Lower leg skin (tissue), 4 donors: ENCODE measurements around the gene NDRG2. TPM values are rescaled to one million over a fixed set of nuclear protein-coding genes. Genes with fewer than 3 reads are reported as not detected.

Experiments used
- DNase-seq, 2 donors: peaks; one replicate each; pipeline ENCODE4 v3.0.0-alpha.2; 2019; ENCODE audit warnings: low spot score in 2 of 2
- H3K4me3 ChIP-seq: fragments of 200-600 bp; sonication (generic); 2 replicates; pipeline ENCODE4 v1.5.1; 2017; ENCODE audit warnings: mild to moderate bottlenecking, low read depth; ENCODE audit not compliant: poor library complexity, severe bottlenecking
- POLR2A ChIP-seq, 2 donors: fragments of 450-650 bp; IDR thresholded peaks; one replicate each; pipeline ENCODE4 v1.6.1; 2016 to 2017; ENCODE audit warnings: antibody characterized with exemption in 2 of 2, mild to moderate bottlenecking in 1 of 2, moderate library complexity in 1 of 2
- WGBS, 2 donors: methylation state at CpG; one replicate each; pipeline ENCODE4 v1.1.5; 2018; 5-methylcytosine and 5-hydroxymethylcytosine counted together
- intact Hi-C: fragments of 100-400 bp; cut with DNase I; formaldehyde crosslinking; loops from one replicate; pipeline ENCODE4 v1.15.0; 2023; ENCODE audit warnings: low total_unique reads
- total RNA-seq, 4 donors: library from RNA; depleted of rRNA; stranded (reverse); fragments of >200 nt; gene quantifications; one replicate each; pipeline ENCODE4 v1.1.0, GENCODE V29; 2016
- TF ChIP-seq, protein P1 (sequence below), 3 donors: fragments of 450-650 bp; IDR thresholded peaks; one replicate each; pipeline ENCODE4 v1.5.1; 2016; ENCODE audit warnings: antibody characterized with exemption in 3 of 3, mild to moderate bottlenecking in 3 of 3, moderate library complexity in 2 of 3

NDRG2 gene
- 100 to 1,000 TPM; 186 to 475 (median 282) TPM for total RNA-seq

DNA sequence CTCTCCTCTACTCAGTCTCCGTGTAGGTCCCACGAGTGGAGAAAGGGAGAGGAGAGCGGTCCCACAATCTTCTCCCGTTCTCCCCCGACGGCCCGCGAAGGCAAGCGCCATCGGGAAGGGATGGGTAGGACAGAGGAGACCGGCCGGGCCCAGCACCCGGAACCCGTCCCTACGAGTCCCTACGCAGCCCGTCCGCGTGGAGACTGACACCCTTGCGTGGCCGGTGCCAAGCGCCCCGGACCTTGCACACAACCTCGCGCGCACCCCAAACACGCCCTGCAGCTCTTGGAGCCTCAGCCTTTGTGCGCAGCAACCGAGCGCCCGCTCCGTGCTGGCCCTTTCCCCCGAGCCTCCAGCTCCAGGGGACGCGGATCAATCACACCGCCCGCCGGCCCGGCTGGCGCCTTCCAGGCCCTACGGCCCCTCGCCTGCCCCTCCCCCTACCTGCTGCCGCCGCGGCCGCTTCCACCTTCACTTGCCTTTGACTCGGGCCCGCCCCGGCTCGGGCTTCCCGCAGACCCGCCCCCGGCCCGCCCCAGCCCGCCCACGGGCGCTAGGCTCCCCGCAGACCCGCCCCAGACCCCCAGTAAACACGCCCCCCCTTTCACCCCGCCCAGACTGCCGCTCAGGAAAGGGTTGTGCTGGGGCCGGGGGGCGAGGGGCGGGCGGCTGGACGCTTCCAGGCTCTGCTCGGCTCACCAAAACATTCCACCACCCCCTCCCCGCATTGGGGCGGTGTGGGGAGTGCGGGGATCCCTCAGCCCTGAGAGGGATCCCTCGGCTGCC lies at the start of gene NDRG2:
Gene NDRG2 (minus strand): TSS at position 477 of the 786 bp plus-strand sequence. CDS start 1,746 bp downstream, outside the sequence.
- H3K4me3 ChIP-seq: peak within 1 kb of the TSS; percentile 41
- 0% methylated on average over 45 to 53 of the region's 72 CpGs for WGBS, 2 donors
- DNase-seq: peak; percentile 79 to 96
- TF ChIP-seq, protein P1, sequence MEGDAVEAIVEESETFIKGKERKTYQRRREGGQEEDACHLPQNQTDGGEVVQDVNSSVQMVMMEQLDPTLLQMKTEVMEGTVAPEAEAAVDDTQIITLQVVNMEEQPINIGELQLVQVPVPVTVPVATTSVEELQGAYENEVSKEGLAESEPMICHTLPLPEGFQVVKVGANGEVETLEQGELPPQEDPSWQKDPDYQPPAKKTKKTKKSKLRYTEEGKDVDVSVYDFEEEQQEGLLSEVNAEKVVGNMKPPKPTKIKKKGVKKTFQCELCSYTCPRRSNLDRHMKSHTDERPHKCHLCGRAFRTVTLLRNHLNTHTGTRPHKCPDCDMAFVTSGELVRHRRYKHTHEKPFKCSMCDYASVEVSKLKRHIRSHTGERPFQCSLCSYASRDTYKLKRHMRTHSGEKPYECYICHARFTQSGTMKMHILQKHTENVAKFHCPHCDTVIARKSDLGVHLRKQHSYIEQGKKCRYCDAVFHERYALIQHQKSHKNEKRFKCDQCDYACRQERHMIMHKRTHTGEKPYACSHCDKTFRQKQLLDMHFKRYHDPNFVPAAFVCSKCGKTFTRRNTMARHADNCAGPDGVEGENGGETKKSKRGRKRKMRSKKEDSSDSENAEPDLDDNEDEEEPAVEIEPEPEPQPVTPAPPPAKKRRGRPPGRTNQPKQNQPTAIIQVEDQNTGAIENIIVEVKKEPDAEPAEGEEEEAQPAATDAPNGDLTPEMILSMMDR (IDR thresholded peaks at IDR 0.05): no peak
- TF ChIP-seq POLR2A (IDR thresholded peaks at IDR 0.05): no peak
- intact Hi-C loops: no loop called here

DNA sequence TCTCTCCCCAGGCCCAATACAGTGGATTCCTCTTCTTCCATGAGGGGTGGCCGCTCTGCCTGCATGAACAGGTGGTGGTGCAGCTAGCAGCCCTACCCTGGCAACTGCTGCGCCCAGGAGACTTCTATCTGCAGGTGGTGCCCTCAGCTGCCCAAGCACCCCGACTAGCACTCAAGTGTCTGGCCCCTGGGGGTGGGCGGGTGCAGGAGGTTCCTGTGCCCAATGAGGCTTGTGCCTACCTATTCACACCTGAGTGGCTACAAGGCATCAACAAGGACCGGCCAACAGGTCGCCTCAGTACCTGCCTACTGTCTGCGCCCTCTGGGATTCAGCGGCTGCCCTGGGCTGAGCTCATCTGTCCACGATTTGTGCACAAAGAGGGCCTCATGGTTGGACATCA lies 49.1 kb upstream of the NDRG2 start:
- intact Hi-C loops: no loop called here
- peak in 1 of 2 donors; percentile 77 for DNase-seq
- no peak for TF ChIP-seq POLR2A (IDR thresholded peaks at IDR 0.05)
- TF ChIP-seq, protein P1 (IDR thresholded peaks at IDR 0.05): no peak
- H3K4me3 ChIP-seq: no peak overlapping the region
- 87 to 93% methylated on average over 8 to 9 of the region's 9 CpGs for WGBS, 2 donors

DNA sequence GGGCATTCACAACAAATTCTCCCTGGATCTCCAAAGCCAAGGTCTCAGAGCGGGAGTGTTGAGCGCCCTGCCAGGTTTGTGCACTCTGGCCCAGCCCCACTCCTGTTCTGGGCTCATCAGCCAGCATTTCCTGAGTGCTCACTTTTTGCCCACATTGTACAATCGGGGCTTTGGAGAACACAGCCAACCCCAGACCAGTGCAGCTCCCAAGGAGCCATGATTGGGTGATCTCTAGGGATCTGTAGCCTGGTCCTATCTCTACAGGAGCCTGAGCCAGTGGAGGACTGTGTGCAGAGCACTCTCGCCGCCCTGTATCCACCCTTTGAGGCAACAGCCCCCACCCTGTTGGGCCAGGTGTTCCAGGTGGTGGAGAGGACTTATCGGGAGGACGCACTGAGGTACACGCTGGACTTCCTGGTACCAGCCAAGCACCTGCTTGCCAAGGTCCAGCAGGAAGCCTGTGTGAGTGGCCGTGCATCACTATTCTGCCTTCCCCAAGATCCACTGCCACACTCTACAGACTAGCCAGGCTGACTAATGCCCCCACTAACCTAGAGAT lies 48.0 kb upstream of the NDRG2 start:
- TF ChIP-seq, protein P1 (IDR thresholded peaks at IDR 0.05): no peak
- WGBS, 2 donors: 86 to 90% methylated on average over 9 of the region's 9 CpGs
- DNase-seq: peak in 1 of 2 donors; percentile 83
- H3K4me3 ChIP-seq: no peak overlapping the region
- intact Hi-C loops: no loop called here

DNA sequence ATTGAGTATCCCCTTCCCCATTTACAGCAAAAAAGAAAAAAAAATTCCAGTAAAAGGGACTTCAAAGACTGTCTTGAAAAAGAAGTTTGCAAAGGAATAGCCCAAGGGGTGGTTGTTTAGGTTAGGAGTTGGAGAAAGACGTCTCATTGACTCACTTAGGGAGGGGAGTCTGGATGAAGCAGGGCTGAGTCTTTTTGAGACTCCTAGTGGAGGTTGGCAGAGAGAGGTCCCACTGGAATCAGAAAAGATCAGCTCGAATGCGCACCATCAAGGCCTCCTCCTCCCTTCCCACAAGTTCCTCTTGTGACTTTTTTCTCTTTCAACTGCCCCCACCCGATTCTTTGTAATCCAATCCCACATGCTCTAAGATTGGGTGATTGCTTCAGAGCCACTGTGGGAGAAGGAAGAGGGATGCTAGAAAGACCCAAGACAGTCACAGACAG lies 47.2 kb upstream of the NDRG2 start:
- TF ChIP-seq, protein P1 (IDR thresholded peaks at IDR 0.05): no peak
- no peak for TF ChIP-seq POLR2A (IDR thresholded peaks at IDR 0.05)
- no peak overlapping the region for H3K4me3 ChIP-seq
- intact Hi-C loops: no loop called here
- peak; percentile 54 to 79 for DNase-seq
- WGBS, 2 donors: 26 to 34% methylated on average over 4 of the region's 4 CpGs

DNA sequence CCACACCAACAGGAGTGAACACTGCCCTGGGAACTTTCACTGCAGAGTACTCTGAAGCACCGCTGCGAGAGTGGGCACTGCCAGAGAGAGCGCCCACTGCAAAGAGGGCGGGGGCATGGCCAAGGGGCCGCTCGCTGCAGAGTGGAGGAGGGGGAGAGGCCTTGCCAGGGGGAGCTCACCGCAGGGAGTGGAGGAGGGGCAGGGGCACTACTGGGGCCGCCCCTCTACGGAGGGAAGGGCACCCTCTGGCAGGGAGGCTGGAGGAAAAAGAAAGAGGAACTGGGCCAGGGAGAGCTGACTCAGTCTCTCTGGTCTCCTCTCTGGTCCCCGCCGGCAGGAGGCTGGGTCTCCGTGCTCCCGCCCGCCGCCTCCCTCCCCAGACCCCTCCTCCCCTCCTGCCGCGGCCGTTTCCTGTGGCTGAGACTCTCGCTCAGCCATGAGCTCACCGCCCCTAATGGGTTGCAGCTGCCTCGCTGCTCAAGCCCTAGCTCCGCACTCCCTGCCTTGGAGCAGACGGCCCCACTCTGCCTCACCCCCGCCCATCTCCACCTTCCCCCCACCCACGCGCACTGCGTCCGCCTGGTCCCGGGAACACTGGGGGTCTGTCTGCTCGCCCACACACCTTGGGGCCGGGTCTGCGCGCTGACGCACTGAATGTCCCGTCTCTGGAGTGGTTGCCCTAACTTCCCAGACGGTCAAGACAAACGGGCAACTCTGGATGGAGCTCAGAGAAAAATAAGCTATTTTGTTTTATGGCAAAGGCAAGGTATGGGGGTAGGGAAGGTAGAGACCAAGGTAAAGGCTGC lies 46.6 kb upstream of the NDRG2 start:
- intact Hi-C loops: no loop called here
- WGBS, 2 donors: 1 to 2% methylated on average over 35 to 37 of the region's 37 CpGs
- H3K4me3 ChIP-seq: peak overlapping the region; percentile 55
- TF ChIP-seq, protein P1 (IDR thresholded peaks at IDR 0.05): no peak
- TF ChIP-seq POLR2A (IDR thresholded peaks at IDR 0.05): no peak
- DNase-seq: peak; percentile 79 to 97
